Muscle of leg (tissue), 11 donors: ENCODE results near the gene PAWR. TPM values are rescaled to one million over a fixed set of nuclear protein-coding genes. Genes with fewer than 3 reads are reported as not detected.
"Not testable (repeated sequence)": the region's sequence is repeated elsewhere in the genome, so short reads cannot be mapped to it uniquely, and the experiment has no call there.

Experiments
- DNase-seq: peaks from one replicate; pipeline ENCODE4 v3.0.0; 2013
- H3K27ac ChIP-seq: one replicate; pipeline ENCODE4 v1.5.1; 2013; ENCODE audit warnings: mild to moderate bottlenecking, low read length, control low read depth
- H3K27me3 ChIP-seq: one replicate; pipeline ENCODE4 v1.6.1; 2013; ENCODE audit warnings: low read length; ENCODE audit not compliant: control insufficient read depth, insufficient read depth
- H3K36me3 ChIP-seq: one replicate; pipeline ENCODE4 v1.6.1; 2013; ENCODE audit warnings: low read length; ENCODE audit not compliant: control insufficient read depth, insufficient read depth
- H3K4me1 ChIP-seq: one replicate; pipeline ENCODE4 v1.6.1; 2013; ENCODE audit warnings: low read length; ENCODE audit not compliant: control insufficient read depth, insufficient read depth
- H3K4me3 ChIP-seq: one replicate; pipeline ENCODE4 v1.5.1; 2013; ENCODE audit warnings: low read length, control low read depth
- H3K9me3 ChIP-seq: replicated peaks from 2 replicates; pipeline ENCODE4 v1.6.1; 2013; ENCODE audit warnings: low read depth, low read length; ENCODE audit not compliant: control insufficient read depth
- WGBS: methylation state at CpG from one replicate; pipeline ENCODE4 v1.1.5; 2013; ENCODE audit warnings: missing lambda C conversion rate; ENCODE audit not compliant: insufficient coverage; 5-methylcytosine and 5-hydroxymethylcytosine counted together
- polyA plus RNA-seq, 8 donors: library from polyadenylated mRNA; unstranded; fragments of 120-200 nt; gene quantifications; one replicate each; pipeline versions ENCODE4 v1.2.1 to v1.2.3, GENCODE V29; 2013; ENCODE audit warnings: inconsistent platforms in 1 of 8, low replicate concordance in 1 of 8; ENCODE audit not compliant: insufficient read length in 8 of 8, insufficient read depth in 1 of 8
- total RNA-seq: library from RNA; stranded (reverse); fragments of 120-200 nt; gene quantifications from one replicate; pipeline ENCODE4 v1.2.4, GENCODE V29; 2013

Gene PAWR
- total and polyA plus RNA-seq, 9 donors = 3.8 to 12.9 (median 7.6) TPM

DNA sequence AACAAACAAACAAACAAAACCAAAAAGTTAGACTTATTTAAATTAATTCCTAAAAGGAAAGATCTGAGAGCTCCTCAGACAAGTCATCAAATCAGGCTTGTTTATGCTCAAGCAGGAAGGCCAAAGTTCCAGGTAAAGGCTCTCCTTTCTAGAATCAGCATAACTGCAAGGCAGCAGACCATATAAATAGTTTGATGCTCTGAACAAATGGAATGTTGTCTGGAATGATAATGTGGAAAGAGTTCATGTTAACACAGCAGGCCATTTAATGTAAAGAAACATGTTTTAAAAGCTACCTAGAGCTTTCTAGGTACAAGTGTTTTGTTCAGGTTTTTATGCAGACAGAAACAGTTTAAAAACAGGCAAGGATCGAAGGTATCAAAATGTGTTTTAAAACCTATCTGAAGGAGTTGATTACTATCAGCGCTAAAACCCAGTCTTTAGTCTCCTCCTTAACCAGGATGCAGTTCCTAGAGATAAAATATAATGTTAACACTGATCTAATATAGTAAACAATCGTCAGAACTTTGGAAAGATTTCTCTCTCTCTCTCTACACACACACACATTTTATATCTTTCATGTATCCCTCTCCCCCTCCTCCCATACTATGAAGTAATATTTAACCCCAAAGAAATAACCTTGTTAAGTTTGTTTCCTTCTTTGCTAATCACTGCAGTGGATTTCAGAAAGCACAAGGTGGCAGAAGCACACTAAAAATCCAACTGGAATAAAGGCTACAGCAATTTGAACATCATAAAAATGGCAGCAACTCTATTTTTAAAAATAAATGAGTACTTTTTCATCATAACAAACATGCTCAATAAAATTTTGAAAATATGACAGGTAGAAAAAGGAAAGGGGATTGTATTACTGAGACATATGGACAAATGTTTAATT, 135.5 kb downstream of the PAWR start:
- Histone ChIP-seq H3K4me1 (peaks cover 2% of the 10 kb centered on the region), H3K36me3 (no peaks in the 10 kb centered on the region), H3K9me3 (no peaks in the 10 kb centered on the region), H3K27ac (no peak overlapping the region), H3K27me3 (no peaks in the 10 kb centered on the region), H3K4me3 (no peak overlapping the region)
- WGBS = no CpG with 5 or more reads among the region's 3 CpGs
- peak; percentile 81 for DNase-seq

DNA sequence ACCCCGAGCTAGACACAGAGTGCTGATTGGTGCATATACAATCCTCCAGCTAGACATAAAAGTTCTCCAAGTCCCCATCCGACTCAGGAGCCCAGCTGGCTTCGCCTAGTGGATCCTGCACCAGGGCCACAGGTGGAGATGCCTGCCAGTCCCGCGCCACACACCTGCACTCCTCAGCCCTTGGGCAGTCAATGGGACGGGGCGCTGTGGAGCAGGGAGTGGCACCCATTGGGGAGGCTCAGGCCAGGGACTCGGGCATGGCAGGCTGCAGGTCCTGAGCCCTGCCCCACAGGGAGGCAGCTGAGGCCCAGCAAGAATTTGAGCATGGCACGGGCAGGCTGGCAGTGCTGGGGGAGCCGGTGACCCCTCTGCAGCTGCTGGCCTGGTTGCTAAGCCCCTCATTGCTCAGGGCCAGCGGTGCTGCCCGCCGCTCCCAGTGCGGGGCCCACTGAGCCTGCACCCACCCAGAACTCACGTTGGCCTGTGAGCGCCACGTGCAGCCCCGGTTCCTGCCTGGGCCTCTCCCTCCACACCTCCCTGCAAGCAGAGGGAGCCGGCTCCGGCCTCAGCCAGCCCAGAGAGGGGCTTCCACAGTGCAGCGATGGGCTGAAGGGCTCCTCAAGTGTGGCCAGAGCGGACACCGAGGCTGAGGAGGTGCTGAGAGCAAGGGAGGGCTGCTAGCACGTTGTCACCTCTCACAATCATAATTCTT, 136.7 kb downstream of the PAWR start:
- Histone ChIP-seq H3K4me1 (peaks cover 2% of the 10 kb centered on the region), H3K27me3 (no peaks in the 10 kb centered on the region)

DNA sequence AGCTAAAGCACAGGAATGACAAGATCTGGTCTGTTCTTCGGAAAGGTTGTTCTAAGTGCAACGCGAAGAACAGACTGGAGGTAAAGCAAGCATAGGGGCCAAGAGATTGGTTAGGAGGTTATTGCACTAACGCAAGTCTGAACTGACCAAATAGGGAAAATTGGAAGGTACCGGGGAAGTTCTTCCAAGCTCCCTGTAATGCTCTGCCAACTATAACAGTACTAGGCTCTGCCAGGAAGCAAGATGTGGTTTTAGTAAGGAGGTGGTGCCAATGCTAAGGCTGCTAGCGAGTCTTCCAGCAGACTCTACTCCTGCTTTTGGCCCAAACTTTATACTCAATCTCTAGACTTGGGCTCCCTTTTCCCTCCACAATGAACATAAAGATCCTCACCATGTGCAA, 138.6 kb downstream of the PAWR start:
- H3K27me3 ChIP-seq = no peaks in the 10 kb centered on the region
- WGBS = 50% methylated on average over 2 of the region's 6 CpGs
- no peak overlapping the region for H3K4me3 ChIP-seq
- H3K36me3 ChIP-seq = no peaks in the 10 kb centered on the region
- DNase-seq = peak; percentile 11
- peaks cover 2% of the 10 kb centered on the region for H3K4me1 ChIP-seq
- H3K9me3 ChIP-seq = no peaks in the 10 kb centered on the region
- no peak overlapping the region for H3K27ac ChIP-seq

More for the DNA sequence above, 136.7 kb downstream of the PAWR start:
- 99% methylated on average over 13 of the region's 24 CpGs for WGBS
- no peak for DNase-seq
- Histone ChIP-seq H3K4me3 (no peak overlapping the region), H3K27ac (no peak overlapping the region), H3K36me3 (no peaks in the 10 kb centered on the region), H3K9me3 (no peaks in the 10 kb centered on the region)

DNA sequence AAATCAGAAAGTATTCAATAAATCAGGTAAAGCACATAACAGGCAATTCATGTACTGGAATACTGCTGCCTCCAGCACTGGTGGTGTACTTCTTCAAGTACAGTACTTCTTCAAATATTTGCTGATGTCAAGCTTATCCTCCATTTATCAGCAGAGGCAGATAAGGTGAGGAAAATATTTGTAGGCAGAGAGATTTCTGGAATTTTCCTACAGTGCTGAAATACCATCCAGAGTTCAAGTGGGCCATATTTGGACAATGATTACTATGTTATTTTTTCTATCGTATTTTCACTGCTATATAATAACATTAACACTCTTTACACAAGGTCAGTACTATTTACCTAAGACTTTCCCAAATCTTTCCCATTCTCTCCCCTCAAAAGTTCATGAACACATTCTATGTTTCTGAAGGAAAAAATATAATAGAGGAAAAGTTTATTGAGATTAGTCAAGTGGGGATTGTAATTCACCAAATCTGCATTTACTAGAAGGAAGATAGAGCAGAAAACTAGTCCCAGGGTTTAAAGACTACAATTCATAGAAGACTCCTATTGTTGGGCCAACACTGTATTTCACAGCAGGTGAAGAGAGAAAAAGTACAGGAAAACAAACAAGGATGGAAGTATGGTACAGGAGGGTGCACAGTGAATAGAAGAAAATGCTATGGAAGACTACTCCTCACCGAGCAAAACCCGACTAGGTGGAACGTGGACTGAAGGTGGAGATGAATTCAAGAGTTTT, 141.1 kb downstream of the PAWR start:
- Histone ChIP-seq H3K4me1 (peaks cover 2% of the 10 kb centered on the region), H3K27ac (no peak overlapping the region), H3K27me3 (no peaks in the 10 kb centered on the region), H3K4me3 (no peak overlapping the region), H3K9me3 (no peaks in the 10 kb centered on the region), H3K36me3 (no peaks in the 10 kb centered on the region)
- 93% methylated on average over 3 of the region's 4 CpGs for WGBS
- no peak for DNase-seq

DNA sequence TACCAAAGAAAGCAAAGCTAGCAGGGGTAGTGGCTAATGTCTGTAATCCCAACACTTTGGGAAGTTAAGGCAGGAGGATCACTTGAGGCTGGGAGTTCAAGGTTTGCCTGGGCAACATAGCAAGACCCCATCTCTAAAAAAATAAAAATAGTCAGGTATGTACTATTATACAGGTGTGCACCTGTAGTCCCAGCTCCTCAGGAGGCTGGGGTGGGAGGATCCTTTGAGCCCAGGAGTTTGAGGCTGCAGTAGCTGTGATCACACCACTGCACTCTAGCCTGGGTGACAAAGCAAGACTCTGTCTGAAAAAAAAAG, 142.2 kb downstream of the PAWR start:
- Histone ChIP-seq H3K9me3 (no peaks in the 10 kb centered on the region), H3K4me1 (peaks cover 2% of the 10 kb centered on the region), H3K36me3 (no peaks in the 10 kb centered on the region), H3K27ac (no peak overlapping the region), H3K27me3 (no peaks in the 10 kb centered on the region), H3K4me3 (no peak overlapping the region)
- DNase-seq = no peak

DNA sequence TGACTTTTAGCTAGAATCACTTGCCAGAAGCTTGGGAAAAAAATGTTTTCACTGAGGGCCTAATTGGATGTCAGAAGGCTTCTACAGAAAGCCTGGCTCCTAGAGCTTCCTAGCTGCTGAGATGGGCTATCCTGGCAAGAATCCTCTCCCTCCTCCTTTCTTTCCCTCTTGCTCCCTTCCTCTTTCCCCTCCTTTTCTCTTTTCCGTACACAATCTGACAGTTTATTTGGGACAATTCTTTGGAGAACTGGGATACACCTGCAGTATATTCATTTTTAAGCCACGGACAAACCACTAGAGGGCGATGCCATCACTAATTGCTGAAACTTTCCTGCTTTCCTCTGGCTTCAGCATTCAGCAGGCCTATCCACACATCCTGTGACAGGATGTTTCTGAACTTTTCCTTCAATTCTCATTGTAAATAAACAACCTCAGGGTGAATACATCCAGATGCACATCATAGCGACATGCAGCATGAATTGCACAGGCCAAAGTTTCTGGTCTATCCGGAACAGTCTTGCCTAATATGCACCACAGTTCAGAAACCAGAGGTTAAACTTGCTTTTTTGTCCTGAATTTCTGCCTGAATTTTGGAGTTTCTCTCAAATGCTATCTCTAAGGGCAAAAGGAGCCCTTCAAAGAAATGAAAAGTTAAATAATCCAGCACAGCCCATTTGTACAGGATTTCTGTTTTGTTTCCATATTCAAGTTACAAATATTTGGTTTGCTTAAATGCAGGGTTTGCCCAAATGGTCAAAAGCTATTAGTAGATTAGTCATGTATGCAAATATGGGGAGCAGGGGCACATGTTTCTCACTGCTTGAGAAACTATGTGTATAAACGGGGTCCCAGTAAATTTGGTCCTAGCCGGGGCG, 142.8 kb downstream of the PAWR start:
- peak; percentile 73 for DNase-seq
- Histone ChIP-seq H3K27ac (no peak overlapping the region), H3K36me3 (no peaks in the 10 kb centered on the region), H3K9me3 (no peaks in the 10 kb centered on the region), H3K4me3 (no peak overlapping the region), H3K27me3 (no peaks in the 10 kb centered on the region), H3K4me1 (peaks cover 2% of the 10 kb centered on the region)
- 41% methylated on average over 7 of the region's 8 CpGs for WGBS

DNA sequence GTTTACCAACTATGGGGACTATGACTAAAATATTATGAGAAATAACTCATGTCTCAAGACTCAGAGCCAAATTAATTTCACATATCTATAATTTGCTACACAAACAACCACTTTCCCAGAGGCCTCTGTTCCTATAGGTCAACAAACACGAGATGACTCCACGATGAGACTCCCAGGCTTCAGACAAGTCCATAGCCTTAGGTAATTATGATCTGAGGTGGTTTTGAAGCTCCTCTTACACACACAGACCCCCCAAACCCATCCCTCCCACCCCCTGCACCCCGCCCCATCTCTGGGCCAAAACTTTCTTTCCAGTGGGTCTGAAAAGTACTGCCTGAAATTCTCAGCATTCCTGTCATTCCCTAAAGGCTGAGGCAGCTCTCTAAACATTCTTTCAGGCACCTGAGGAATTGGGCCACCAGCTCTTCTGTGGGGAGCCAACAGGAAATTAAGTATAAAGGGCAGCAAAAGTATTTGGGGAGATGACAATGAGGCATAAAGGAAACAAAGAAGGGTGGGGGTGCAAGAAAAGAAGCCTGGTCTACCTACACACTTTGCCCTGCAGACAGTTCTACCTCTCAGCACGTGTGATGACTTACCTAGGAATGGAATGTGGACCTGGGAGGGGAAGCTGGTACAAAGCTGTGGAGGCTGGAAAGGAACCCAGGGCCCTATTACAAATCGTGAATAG, 143.6 kb downstream of the PAWR start:
- Histone ChIP-seq H3K27me3 (no peaks in the 10 kb centered on the region), H3K9me3 (no peaks in the 10 kb centered on the region), H3K27ac (no peak overlapping the region), H3K36me3 (no peaks in the 10 kb centered on the region), H3K4me3 (no peak overlapping the region), H3K4me1 (peaks cover 2% of the 10 kb centered on the region)
- WGBS = no CpG with 5 or more reads among the region's 5 CpGs
- peak; percentile 6 for DNase-seq

DNA sequence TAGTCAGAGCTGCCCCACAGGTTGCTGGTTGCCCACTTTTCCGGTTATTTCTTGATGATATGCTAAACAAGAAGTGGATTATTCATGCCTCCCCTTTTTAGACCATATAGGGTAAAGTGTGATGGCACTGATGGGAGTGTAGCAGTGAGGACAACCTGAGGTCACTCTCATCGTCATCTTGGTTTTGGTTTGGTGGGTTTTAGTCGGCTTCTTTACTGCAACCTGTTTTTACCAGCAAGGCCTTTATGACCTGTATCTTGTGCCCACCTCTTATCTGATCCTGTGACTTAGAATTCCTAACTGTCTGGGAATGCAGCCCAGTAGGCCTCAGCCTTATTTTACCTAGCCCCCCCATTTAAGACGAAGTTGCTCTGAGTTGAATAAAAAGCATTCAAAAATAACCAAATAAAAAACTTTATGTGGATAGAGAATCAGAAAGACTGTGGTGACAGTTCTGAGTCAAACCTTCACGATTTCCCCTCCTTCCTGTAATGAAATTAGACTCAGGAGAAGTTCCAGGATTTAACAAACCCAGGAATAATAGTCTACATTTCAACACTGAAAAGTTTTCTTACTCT, 144.2 kb downstream of the PAWR start:
- H3K36me3 ChIP-seq = no peaks in the 10 kb centered on the region
- H3K27ac ChIP-seq = no peak overlapping the region
- H3K4me1 ChIP-seq = peaks cover 2% of the 10 kb centered on the region
- H3K27me3 ChIP-seq = no peaks in the 10 kb centered on the region
- no peaks in the 10 kb centered on the region for H3K9me3 ChIP-seq
- no peak for DNase-seq
- WGBS = no CpG with 5 or more reads among the region's 5 CpGs
- no peak overlapping the region for H3K4me3 ChIP-seq

DNA sequence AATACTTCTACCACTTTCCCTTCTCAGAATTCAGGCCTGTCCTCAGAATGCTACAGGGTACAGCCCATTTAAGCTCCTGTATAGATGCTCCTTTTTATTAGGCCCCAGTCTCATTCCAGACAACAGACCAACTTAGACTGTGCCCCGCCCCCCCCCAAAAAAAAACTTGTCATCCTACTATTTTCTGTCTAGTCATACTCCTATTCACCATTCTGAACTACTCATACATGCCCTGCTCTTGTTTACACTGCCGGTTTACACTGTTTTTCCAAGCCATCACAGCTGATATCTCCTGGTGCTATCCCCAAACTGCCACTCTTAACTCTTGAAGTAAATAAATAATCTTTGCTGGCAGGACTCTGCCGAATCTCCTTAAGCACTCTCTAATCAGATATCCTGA, 146.3 kb downstream of the PAWR start:
- not testable (repeated sequence) for H3K27ac ChIP-seq, DNase-seq, H3K36me3 ChIP-seq, H3K4me3 ChIP-seq, H3K9me3 ChIP-seq, H3K27me3 ChIP-seq, H3K4me1 ChIP-seq
- 25% methylated on average over 1 of the region's 3 CpGs for WGBS
